DND-41 (cell line): ENCODE data around the gene CCR7.

Experiments used
- EZH2 ChIP-seq: IDR thresholded peaks from 3 replicates; pipeline ENCODE4 v1.6.1; 2012; ENCODE audit warnings: borderline replicate concordance, low read depth, mild to moderate bottlenecking, moderate library complexity, low read length, inconsistent platforms; ENCODE audit not compliant: severe bottlenecking
- TF ChIP-seq, protein P1 (sequence below): IDR thresholded peaks from 2 replicates; pipeline ENCODE4 v1.5.1; 2012; ENCODE audit warnings: borderline replicate concordance, low read length, moderate library complexity, mild to moderate bottlenecking; ENCODE audit not compliant: poor library complexity, severe bottlenecking; ENCODE audit errors: extremely low read depth

GRCh38 chr17:40515011-40515410 is 50.3 kb downstream of the CCR7 start:
- TF ChIP-seq, protein P1, sequence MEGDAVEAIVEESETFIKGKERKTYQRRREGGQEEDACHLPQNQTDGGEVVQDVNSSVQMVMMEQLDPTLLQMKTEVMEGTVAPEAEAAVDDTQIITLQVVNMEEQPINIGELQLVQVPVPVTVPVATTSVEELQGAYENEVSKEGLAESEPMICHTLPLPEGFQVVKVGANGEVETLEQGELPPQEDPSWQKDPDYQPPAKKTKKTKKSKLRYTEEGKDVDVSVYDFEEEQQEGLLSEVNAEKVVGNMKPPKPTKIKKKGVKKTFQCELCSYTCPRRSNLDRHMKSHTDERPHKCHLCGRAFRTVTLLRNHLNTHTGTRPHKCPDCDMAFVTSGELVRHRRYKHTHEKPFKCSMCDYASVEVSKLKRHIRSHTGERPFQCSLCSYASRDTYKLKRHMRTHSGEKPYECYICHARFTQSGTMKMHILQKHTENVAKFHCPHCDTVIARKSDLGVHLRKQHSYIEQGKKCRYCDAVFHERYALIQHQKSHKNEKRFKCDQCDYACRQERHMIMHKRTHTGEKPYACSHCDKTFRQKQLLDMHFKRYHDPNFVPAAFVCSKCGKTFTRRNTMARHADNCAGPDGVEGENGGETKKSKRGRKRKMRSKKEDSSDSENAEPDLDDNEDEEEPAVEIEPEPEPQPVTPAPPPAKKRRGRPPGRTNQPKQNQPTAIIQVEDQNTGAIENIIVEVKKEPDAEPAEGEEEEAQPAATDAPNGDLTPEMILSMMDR: no peak
- TF ChIP-seq EZH2: no peak
